Measurements from ENCODE around the gene SLC39A12.

SLC39A12 gene

DNA sequence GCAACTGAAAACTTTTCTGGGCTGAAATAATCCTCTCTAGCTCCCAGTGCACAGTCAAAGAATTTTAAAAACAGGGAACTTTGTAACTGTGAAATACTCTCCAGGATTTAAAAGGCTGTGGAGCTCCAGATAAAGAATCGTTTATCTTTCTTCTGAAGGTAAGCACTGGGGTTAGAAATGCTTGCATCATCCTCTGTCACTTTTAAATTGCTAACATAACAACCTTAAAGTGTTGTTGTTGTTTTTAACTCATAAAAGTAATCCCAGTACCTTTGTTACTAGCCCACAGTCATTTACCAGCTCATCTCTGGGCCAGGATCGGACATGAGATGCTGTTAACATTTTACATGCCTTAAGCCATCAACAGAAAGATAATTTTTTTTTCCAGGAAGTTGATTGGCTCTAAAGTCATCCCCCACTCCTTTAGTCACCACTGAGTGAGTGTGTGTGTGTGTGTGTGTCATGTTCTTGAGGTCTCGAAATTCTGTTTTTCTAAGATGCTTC, at the start of gene SLC39A12:
Gene SLC39A12, plus strand, starts transcription at position 51 of the 504 bp plus-strand sequence. CDS start 1,359 bp downstream, outside the sequence.
- TF ChIP-seq JUND (IDR thresholded peaks at IDR 0.05; ENCODE audit: low read depth), result no peak
- no peak for DNase-seq (ENCODE audit: low read depth in 1 of 2, low spot score in 1 of 2)

GRCh38 chr10:17904564-17904963, 47.2 kb upstream of the SLC39A12 start:
- no peak for TF ChIP-seq JUND (IDR thresholded peaks at IDR 0.05; ENCODE audit: low read depth)
- no peak for DNase-seq (ENCODE audit: low read depth in 1 of 2, low spot score in 1 of 2)
- in situ Hi-C loops (cut with HindIII; ENCODE audit: low pct_unique_long_range_greater_than_20kb, low sequenced_read_pairs), result no loop called here

More for the DNA sequence above, at the start of gene SLC39A12:
- in situ Hi-C loops (cut with HindIII; ENCODE audit: low pct_unique_long_range_greater_than_20kb, low sequenced_read_pairs), result no loop called here

GRCh38 chr10:17905491-17905890, 46.2 kb upstream of the SLC39A12 start:
- no peak for DNase-seq (ENCODE audit: low read depth in 1 of 2, low spot score in 1 of 2)
- no peak for TF ChIP-seq JUND (IDR thresholded peaks at IDR 0.05; ENCODE audit: low read depth)
- in situ Hi-C loops (cut with HindIII; ENCODE audit: low pct_unique_long_range_greater_than_20kb, low sequenced_read_pairs), result no loop called here

DNA sequence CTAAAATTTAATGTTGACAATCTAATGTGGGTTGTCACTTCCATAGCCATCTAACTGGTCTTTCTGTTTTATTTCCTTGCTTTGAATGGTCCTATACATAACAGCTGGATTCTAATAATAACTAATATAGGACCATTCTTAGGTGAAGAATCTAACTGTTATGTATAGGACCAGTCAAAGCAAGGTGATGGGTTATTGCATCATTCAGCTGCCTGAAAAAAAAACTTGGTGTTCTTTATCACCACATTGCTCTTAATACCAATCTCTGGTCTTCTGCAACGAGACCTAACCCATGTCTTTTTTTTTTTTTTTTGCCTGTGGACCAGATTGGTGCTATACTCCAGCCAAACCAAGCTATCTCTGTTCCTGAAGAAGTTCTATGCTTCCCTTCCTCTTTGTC, 45.7 kb upstream of the SLC39A12 start:
- no peak for TF ChIP-seq JUND (IDR thresholded peaks at IDR 0.05; ENCODE audit: low read depth)
- in situ Hi-C loops (cut with HindIII; ENCODE audit: low pct_unique_long_range_greater_than_20kb, low sequenced_read_pairs), result no loop called here

DNA sequence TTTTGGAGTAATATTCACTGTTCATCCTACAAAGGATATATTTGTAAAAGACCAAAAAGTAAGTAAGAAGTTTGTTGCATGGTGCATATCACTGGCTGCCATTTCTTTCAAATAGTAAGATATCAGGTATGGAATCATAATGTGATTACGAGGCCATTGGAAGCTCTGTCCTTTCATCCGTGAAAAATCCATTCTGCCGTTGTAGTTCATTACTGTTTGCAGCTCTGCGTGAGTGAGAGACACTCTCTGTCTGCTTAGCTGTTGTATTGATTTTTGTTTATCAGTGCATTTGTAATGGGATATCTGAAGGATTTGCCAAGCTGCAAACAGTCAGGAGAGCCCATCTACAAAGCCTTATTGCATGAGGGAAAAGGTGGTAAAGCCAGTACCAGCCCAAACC, 44.1 kb upstream of the SLC39A12 start:
- in situ Hi-C loops (cut with HindIII; ENCODE audit: low pct_unique_long_range_greater_than_20kb, low sequenced_read_pairs), result no loop called here
- DNase-seq (ENCODE audit: low read depth in 1 of 2, low spot score in 1 of 2), result no peak
- TF ChIP-seq JUND (IDR thresholded peaks at IDR 0.05; ENCODE audit: low read depth), result no peak

More for the DNA sequence above, 45.7 kb upstream of the SLC39A12 start:
- DNase-seq (ENCODE audit: low read depth in 1 of 2, low spot score in 1 of 2), result no peak

DNA sequence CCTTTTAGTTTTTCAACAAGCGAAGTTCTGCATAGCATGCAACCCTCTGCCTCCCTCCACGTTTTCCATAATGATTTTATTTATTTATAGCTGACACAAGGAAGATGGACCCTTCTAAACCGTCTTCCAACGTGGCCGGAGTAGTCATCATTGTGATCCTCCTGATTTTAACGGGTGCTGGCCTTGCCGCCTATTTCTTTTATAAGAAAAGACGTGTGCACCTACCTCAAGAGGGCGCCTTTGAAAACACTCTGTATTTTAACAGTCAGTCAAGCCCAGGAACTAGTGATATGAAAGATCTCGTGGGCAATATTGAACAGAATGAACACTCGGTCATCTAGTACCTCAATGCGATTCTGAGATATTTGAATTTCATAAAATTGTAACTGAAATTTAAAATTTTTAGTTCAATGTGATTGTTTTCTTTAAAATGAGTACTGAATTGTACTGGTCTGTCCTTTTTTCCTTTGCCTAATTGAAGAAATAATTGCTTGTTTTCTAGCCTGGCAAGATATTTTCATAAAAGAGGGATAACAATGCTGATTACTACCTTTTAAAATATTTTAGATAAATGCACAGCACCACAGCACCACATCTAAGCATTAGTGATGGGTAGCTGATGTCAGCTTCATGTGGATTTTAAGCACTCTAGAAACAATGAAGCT, 41.5 kb upstream of the SLC39A12 start:
- in situ Hi-C loops (cut with HindIII; ENCODE audit: low pct_unique_long_range_greater_than_20kb, low sequenced_read_pairs), result no loop called here
- DNase-seq (ENCODE audit: low read depth in 1 of 2, low spot score in 1 of 2), result peak; percentile 46 to 75
- no peak for TF ChIP-seq JUND (IDR thresholded peaks at IDR 0.05; ENCODE audit: low read depth)

DNA sequence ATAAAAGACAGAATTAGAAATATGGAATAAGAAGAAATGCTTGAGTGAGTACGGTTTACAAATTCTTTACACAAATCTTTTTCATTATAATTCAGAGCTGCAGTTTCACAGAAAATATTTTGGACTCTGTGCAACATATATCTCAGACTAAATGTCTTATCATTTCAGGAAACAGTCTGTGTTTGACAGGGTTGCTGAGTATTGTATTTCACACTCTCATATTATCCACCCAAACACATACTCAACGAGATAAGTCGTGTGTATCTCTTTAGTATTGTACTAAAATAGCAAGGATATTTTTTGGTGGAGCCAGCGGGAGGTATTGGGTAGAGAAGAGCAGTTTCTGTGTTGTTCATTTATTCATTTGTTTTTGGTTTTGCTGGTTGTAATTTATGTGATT, 39.0 kb upstream of the SLC39A12 start:
- no peak for TF ChIP-seq JUND (IDR thresholded peaks at IDR 0.05; ENCODE audit: low read depth)
- in situ Hi-C loops (cut with HindIII; ENCODE audit: low pct_unique_long_range_greater_than_20kb, low sequenced_read_pairs), result no loop called here
- no peak for DNase-seq (ENCODE audit: low read depth in 1 of 2, low spot score in 1 of 2)

DNA sequence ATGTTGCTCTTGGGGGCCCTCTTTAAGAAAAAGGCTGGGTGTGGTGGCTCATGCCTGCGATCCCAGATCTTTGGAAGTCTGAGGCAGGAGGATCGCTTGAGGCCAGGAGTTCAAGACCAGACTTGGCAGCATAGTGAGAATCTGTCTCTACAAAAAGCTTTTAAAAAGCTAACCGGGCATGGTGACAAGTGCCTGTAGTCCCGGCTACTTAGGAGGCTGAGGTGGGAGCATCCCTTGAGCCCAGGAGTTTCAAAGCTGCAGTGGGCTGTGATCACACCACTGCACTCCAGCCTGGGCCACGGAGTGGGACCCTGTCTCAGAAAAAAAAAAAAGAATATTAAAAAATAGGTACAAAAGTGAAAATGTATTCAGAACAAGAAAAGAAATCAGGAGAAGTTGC, 38.1 kb upstream of the SLC39A12 start:
- no peak for DNase-seq (ENCODE audit: low read depth in 1 of 2, low spot score in 1 of 2)
- no peak for TF ChIP-seq JUND (IDR thresholded peaks at IDR 0.05; ENCODE audit: low read depth)
- in situ Hi-C loops (cut with HindIII; ENCODE audit: low pct_unique_long_range_greater_than_20kb, low sequenced_read_pairs), result no loop called here

GRCh38 chr10:17914169-17915045, 37.3 kb upstream of the SLC39A12 start:
- TF ChIP-seq JUND (IDR thresholded peaks at IDR 0.05; ENCODE audit: low read depth), result no peak
- in situ Hi-C loops (cut with HindIII; ENCODE audit: low pct_unique_long_range_greater_than_20kb, low sequenced_read_pairs), result no loop called here

GRCh38 chr10:17915181-17915580, 36.5 kb upstream of the SLC39A12 start:
- TF ChIP-seq JUND (IDR thresholded peaks at IDR 0.05; ENCODE audit: low read depth), result no peak

More at GRCh38 chr10:17914169-17915045, 37.3 kb upstream of the SLC39A12 start:
- DNase-seq (ENCODE audit: low read depth in 1 of 2, low spot score in 1 of 2), result no peak

DNA sequence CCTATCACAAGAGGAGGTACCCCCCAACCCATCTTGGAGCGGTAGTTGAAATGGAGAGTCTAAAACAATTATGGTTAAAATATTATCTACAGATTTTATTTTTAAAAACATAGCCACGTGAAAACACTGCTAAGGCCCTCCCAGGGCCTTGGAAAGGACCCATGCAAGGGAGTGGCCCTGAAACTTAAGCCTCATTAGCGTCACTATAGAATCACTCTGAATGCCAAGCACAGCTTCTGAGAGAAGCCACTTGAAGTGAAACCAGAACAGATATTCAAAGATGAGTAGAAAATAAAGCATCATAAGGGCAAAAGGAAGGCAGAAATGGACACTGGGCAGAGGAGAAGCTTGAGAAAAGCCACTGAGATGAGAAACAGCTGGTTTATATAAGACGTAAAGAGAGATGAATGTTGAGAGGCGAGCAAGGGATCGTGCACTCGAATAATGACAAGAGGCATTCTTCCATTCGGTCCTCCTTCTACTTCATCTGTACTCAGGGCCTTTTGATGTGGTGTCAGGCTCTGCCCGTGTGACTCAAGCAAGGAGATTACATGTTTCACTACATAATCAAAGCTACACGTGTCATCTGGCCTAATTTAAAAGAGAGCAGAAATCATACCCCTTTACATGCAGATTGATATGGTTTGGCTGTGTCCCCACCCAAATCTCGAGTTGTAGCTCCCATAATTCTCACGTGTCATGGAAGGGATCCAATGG, 33.4 kb upstream of the SLC39A12 start:
- no peak for DNase-seq (ENCODE audit: low read depth in 1 of 2, low spot score in 1 of 2)
- in situ Hi-C loops (cut with HindIII; ENCODE audit: low pct_unique_long_range_greater_than_20kb, low sequenced_read_pairs), result no loop called here
- no peak for TF ChIP-seq JUND (IDR thresholded peaks at IDR 0.05; ENCODE audit: low read depth)

More at GRCh38 chr10:17915181-17915580, 36.5 kb upstream of the SLC39A12 start:
- no peak for DNase-seq (ENCODE audit: low read depth in 1 of 2, low spot score in 1 of 2)
- in situ Hi-C loops (cut with HindIII; ENCODE audit: low pct_unique_long_range_greater_than_20kb, low sequenced_read_pairs), result no loop called here

DNA sequence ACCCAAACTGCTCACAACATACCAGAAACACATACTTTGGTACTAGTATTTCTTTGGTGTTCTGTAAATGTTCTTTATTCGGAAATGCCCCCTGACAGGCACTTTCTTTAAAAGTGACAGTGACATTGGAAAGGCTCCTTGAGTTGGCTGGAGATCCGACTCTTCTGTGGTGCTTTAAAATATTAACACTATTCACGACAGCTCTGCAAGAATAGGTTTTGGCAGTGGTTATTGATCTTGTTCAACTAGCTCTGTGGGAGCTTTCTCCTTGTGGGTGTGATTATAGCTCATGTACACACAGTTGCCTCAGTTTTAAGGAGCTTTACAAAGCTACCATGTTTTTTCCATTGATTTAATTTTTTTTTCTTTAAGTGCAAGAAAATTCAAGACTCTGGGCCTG, 30.3 kb upstream of the SLC39A12 start:
- no peak for DNase-seq (ENCODE audit: low read depth in 1 of 2, low spot score in 1 of 2)
- no peak for TF ChIP-seq JUND (IDR thresholded peaks at IDR 0.05; ENCODE audit: low read depth)
- in situ Hi-C loops (cut with HindIII; ENCODE audit: low pct_unique_long_range_greater_than_20kb, low sequenced_read_pairs), result no loop called here
